Neuronal stem cell (in vitro differentiated cells): ENCODE measurements around the gene TRH.

ENCODE experiments used
- DNase-seq: peaks from one replicate; pipeline ENCODE4 v3.0.0-alpha.2; 2013; ENCODE audit warnings: low spot score
- H2AFZ ChIP-seq: one replicate; pipeline ENCODE4 v1.6.1; 2013; ENCODE audit warnings: mild to moderate bottlenecking, low read length, inconsistent platforms
- H2AK5ac ChIP-seq: 2 replicates; pipeline ENCODE4 v1.6.1; 2013; ENCODE audit warnings: low read depth, mild to moderate bottlenecking, inconsistent platforms, low read length, moderate library complexity, mixed read lengths
- H2BK120ac ChIP-seq: 2 replicates; pipeline ENCODE4 v1.6.1; 2013; ENCODE audit warnings: low read depth, mild to moderate bottlenecking, inconsistent platforms, low read length, moderate library complexity, mixed read lengths
- H2BK12ac ChIP-seq: one replicate; pipeline ENCODE4 v1.6.1; 2013; ENCODE audit warnings: low read length, inconsistent platforms
- H2BK15ac ChIP-seq: 2 replicates; pipeline ENCODE4 v1.6.1; 2013; ENCODE audit warnings: mild to moderate bottlenecking, low read length, inconsistent platforms, mixed read lengths
- H2BK5ac ChIP-seq: one replicate; pipeline ENCODE4 v1.6.1; 2013; ENCODE audit warnings: inconsistent platforms, mild to moderate bottlenecking, low read length, moderate library complexity
- H3K14ac ChIP-seq: one replicate; pipeline ENCODE4 v1.6.1; 2013; ENCODE audit warnings: low read length, inconsistent platforms
- H3K18ac ChIP-seq: 2 replicates; pipeline ENCODE4 v1.6.1; 2013; ENCODE audit warnings: low read length, inconsistent platforms
- H3K23ac ChIP-seq: 2 replicates; pipeline ENCODE4 v1.6.1; 2013; ENCODE audit warnings: low read depth, mild to moderate bottlenecking, mixed read lengths, low read length, inconsistent platforms; ENCODE audit not compliant: poor library complexity
- H3K27ac ChIP-seq: replicated peaks from 3 replicates; pipeline ENCODE4 v1.5.1; 2013; ENCODE audit warnings: low read length, inconsistent platforms
- H3K27me3 ChIP-seq, 3 experiments: 2 replicates each; pipeline ENCODE4 v1.6.1; 2013; ENCODE audit warnings: low read length in 3 of 3, mild to moderate bottlenecking in 2 of 3, inconsistent platforms in 1 of 3, low read depth in 1 of 3, mixed read lengths in 1 of 3, moderate library complexity in 1 of 3; ENCODE audit not compliant: control insufficient read depth in 3 of 3, insufficient read depth in 3 of 3
- H3K36me3 ChIP-seq, 2 donors: replicated peaks in 1 of 2; 2 replicates each; pipeline ENCODE4 v1.6.1; 2013; ENCODE audit warnings: low read length in 2 of 2; ENCODE audit not compliant: control insufficient read depth in 2 of 2, insufficient read depth in 2 of 2
- H3K4ac ChIP-seq: 2 replicates; pipeline ENCODE4 v1.6.1; 2013; ENCODE audit warnings: inconsistent platforms, mild to moderate bottlenecking, low read length, moderate library complexity
- H3K4me1 ChIP-seq, 2 donors: 1 replicate in 1 of 2; 2 replicates in 1 of 2; pipeline ENCODE4 v1.6.1; 2013; ENCODE audit warnings: low read length in 2 of 2, low read depth in 1 of 2; ENCODE audit not compliant: control insufficient read depth in 2 of 2, insufficient read depth in 1 of 2
- H3K4me2 ChIP-seq: one replicate; pipeline ENCODE4 v1.6.1; 2013; ENCODE audit warnings: mild to moderate bottlenecking, low read length, inconsistent platforms; ENCODE audit not compliant: insufficient read depth, poor library complexity, severe bottlenecking
- H3K4me3 ChIP-seq, 2 donors: 2 replicates each; pipeline ENCODE4 v1.5.1; 2013; ENCODE audit warnings: low read length in 2 of 2, mild to moderate bottlenecking in 2 of 2, inconsistent platforms in 1 of 2, moderate library complexity in 1 of 2
- H3K79me1 ChIP-seq: one replicate; pipeline ENCODE4 v1.6.1; 2013; ENCODE audit warnings: low read depth, mild to moderate bottlenecking, inconsistent platforms, low read length, moderate library complexity
- H3K9ac ChIP-seq: one replicate; pipeline ENCODE4 v1.6.1; 2013; ENCODE audit warnings: mild to moderate bottlenecking, low read depth, low read length, inconsistent platforms; ENCODE audit not compliant: poor library complexity
- H3K9me3 ChIP-seq, 2 donors: replicated peaks in 1 of 2; 2 replicates each; pipeline versions ENCODE3 to v1.6.1; 2013; ENCODE audit warnings: low read length in 2 of 2, mild to moderate bottlenecking in 2 of 2, inconsistent platforms in 1 of 2, low read depth in 1 of 2, mixed read lengths in 1 of 2, moderate library complexity in 1 of 2; ENCODE audit not compliant: control insufficient read depth in 2 of 2, insufficient read depth in 1 of 2
- H4K8ac ChIP-seq: one replicate; pipeline ENCODE4 v1.6.1; 2013; ENCODE audit warnings: low read depth, mild to moderate bottlenecking, inconsistent platforms, low read length, moderate library complexity
- H4K91ac ChIP-seq: one replicate; pipeline ENCODE4 v1.6.1; 2013; ENCODE audit warnings: low read length, low read depth, mild to moderate bottlenecking, inconsistent platforms; ENCODE audit not compliant: poor library complexity
- WGBS, 2 donors: extraction: QIAGEN DNeasy Blood & Tissue Kit; methylation state at CpG; one replicate each; pipeline ENCODE4 v1.1.7; 2013; ENCODE audit warnings: missing lambda C conversion rate in 2 of 2, mixed read lengths in 1 of 2; ENCODE audit not compliant: insufficient read length in 2 of 2, insufficient replicate concordance in 1 of 2; ENCODE audit errors: extremely low coverage in 2 of 2; 5-methylcytosine and 5-hydroxymethylcytosine counted together

The TRH gene

GRCh38 chr3:129961141-129961541 is 13.4 kb upstream of the TRH start:
- Histone ChIP-seq H3K27ac (no peak overlapping the region), H4K8ac (no peak overlapping the region), H3K18ac (no peak overlapping the region), H3K4me1 (peaks cover 0 to 7% of the 10 kb centered on the region in 2 donors), H3K27me3 (peaks cover 0 to 20% (median 0%) of the 10 kb centered on the region in 3 experiments), H3K9me3 (no peaks in the 10 kb centered on the region), H3K4me2 (no peak overlapping the region), H2AFZ (no peak overlapping the region), H3K36me3 (no peaks in the 10 kb centered on the region), H4K91ac (no peak overlapping the region), H2BK5ac (no peak overlapping the region), H2BK120ac (no peak overlapping the region), H2BK15ac (no peak overlapping the region), H2AK5ac (no peak overlapping the region), H3K9ac (no peak overlapping the region), H3K14ac (no peak overlapping the region), H3K4me3 (no peak overlapping the region), H3K79me1 (no peaks in the 10 kb centered on the region), H3K4ac (no peak overlapping the region), H2BK12ac (no peak overlapping the region), H3K23ac (no peak overlapping the region)
- no CpG with 5 or more reads among the region's 5 CpGs for WGBS, 2 donors
- no peak for DNase-seq

- peaks cover 0 to 23% (median under 1%) of the 10 kb centered on the region in 3 experiments for H3K27me3 ChIP-seq
- H3K14ac ChIP-seq, result no peak overlapping the region
- H2BK5ac ChIP-seq, result no peak overlapping the region
- no peak overlapping the region for H3K4me3 ChIP-seq
- H2AK5ac ChIP-seq, result no peak overlapping the region
- WGBS, 2 donors, result no CpG with 5 or more reads among the region's 3 CpGs
- H4K91ac ChIP-seq, result no peak overlapping the region
- H2AFZ ChIP-seq, result no peak overlapping the region
- no peaks in the 10 kb centered on the region for H3K79me1 ChIP-seq
- peaks cover 0 to 18% of the 10 kb centered on the region in 2 donors for H3K4me1 ChIP-seq
- H3K27ac ChIP-seq, result no peak overlapping the region
- H3K18ac ChIP-seq, result no peak overlapping the region
- H3K9ac ChIP-seq, result no peak overlapping the region
- no peak overlapping the region for H2BK120ac ChIP-seq
- H3K4ac ChIP-seq, result no peak overlapping the region
- no peak overlapping the region for H2BK12ac ChIP-seq
- H3K23ac ChIP-seq, result no peak overlapping the region
- H3K9me3 ChIP-seq, result no peaks in the 10 kb centered on the region
- H4K8ac ChIP-seq, result no peak overlapping the region
- H3K4me2 ChIP-seq, result no peak overlapping the region
- no peak overlapping the region for H2BK15ac ChIP-seq
- no peak for DNase-seq
- H3K36me3 ChIP-seq, result no peaks in the 10 kb centered on the region
Measured at GRCh38 chr3:129962600-129962999, 11.9 kb upstream of the TRH start.

- Histone ChIP-seq H3K18ac (no peak overlapping the region), H3K27me3 (peaks cover 0 to 39% (median 2%) of the 10 kb centered on the region in 3 experiments), H2AFZ (no peak overlapping the region), H3K4me1 (peaks cover 4 to 20% of the 10 kb centered on the region in 2 donors), H3K9ac (peak overlapping the region; percentile 26), H4K8ac (no peak overlapping the region), H3K79me1 (no peaks in the 10 kb centered on the region), H2BK5ac (no peak overlapping the region), H2AK5ac (no peak overlapping the region), H3K4ac (no peak overlapping the region), H3K4me3 (peak overlapping the region in 1 of 2 donors; percentile 53), H2BK120ac (no peak overlapping the region), H3K4me2 (no peak overlapping the region), H3K9me3 (no peaks in the 10 kb centered on the region), H4K91ac (no peak overlapping the region), H3K27ac (no peak overlapping the region), H2BK15ac (no peak overlapping the region), H3K14ac (peak overlapping the region; percentile 49), H3K23ac (no peak overlapping the region), H3K36me3 (no peaks in the 10 kb centered on the region), H2BK12ac (no peak overlapping the region)
- WGBS, 2 donors, result no CpG with 5 or more reads among the region's 2 CpGs
- DNase-seq, result no peak
Measured at GRCh38 chr3:129965937-129966336, 8.6 kb upstream of the TRH start.

GRCh38 chr3:129966876-129967275 is 7.6 kb upstream of the TRH start:
- Histone ChIP-seq H3K14ac (no peak overlapping the region), H3K79me1 (no peaks in the 10 kb centered on the region), H3K4me2 (no peak overlapping the region), H2AK5ac (no peak overlapping the region), H2BK120ac (no peak overlapping the region), H3K4me1 (peaks cover 4 to 23% of the 10 kb centered on the region in 2 donors), H3K9ac (no peak overlapping the region), H4K91ac (no peak overlapping the region), H2BK5ac (no peak overlapping the region), H3K4me3 (no peak overlapping the region), H3K9me3 (no peaks in the 10 kb centered on the region), H3K27ac (no peak overlapping the region), H4K8ac (no peak overlapping the region), H3K36me3 (no peaks in the 10 kb centered on the region), H3K4ac (no peak overlapping the region), H3K18ac (peak overlapping the region; percentile 49), H2BK15ac (no peak overlapping the region), H2AFZ (no peak overlapping the region), H3K23ac (no peak overlapping the region), H2BK12ac (no peak overlapping the region), H3K27me3 (peaks cover 0 to 43% (median 2%) of the 10 kb centered on the region in 3 experiments)
- no peak for DNase-seq
- WGBS, 2 donors, result no CpG with 5 or more reads among the region's 4 CpGs
